HCT116 (cell line): ENCODE measurements around the gene COPS2. TPM values are rescaled to one million over a fixed set of nuclear protein-coding genes. Genes with fewer than 3 reads are reported as not detected.
"Not testable (repeated sequence)": the region's sequence is repeated elsewhere in the genome, so short reads cannot be mapped to it uniquely, and the experiment has no call there.

Experiments used
- ATAC-seq: fragments of 200-7000 bp; cut with Tn5 transposase; 2 replicates; pipeline ENCODE4 v1.9.1; 2020; ENCODE audit warnings: mild to moderate bottlenecking, moderate library complexity
- BruUV-seq: library from RNA; stranded (reverse); fragments of 400-500 nt; replicated peaks from 2 replicates; lab custom pipeline; 2021; lab: Mats Ljungman, UMichigan
- CTCF ChIA-PET: fragments of 300-600 bp; sonication (Branson Sonifier 250); formaldehyde crosslinking; loops from one replicate; lab custom pipeline; 2021; ENCODE audit warnings: antibody characterized with exemption; lab: Charles Lee
- POLR2A ChIA-PET: fragments of 300-600, 350-600 bp; sonication (Branson Sonifier 250); formaldehyde crosslinking; loops from one replicate; lab custom pipeline; 2021; ENCODE audit warnings: antibody characterized with exemption; lab: Charles Lee
- RAD21 ChIA-PET, 2 experiments: fragments of 300-600 bp; sonication (Branson Sonifier 250); formaldehyde crosslinking; loops; one replicate each; lab custom pipeline; 2023; ENCODE audit warnings: low total read pairs in 2 of 2; ENCODE audit not compliant: uncharacterized antibody in 2 of 2, unreplicated experiment in 2 of 2, low non-redundant PET in 1 of 2; lab: Charles Lee
- DNase-seq: peaks from one replicate; pipeline ENCODE4 v3.0.0-alpha.2; 2010; ENCODE audit warnings: low read depth, low spot score
- H2AFZ ChIP-seq: fragments of 200-600 bp; shearing (Covaris generic), sonication (generic); 2 replicates; pipeline ENCODE4 v1.6.1; 2017; ENCODE audit warnings: low read depth, mixed run types, mixed read lengths, antibody characterized with exemption, low read length; ENCODE audit not compliant: poor library complexity, severe bottlenecking
- H3K27ac ChIP-seq: 2 replicates; pipeline ENCODE4 v1.5.1; 2012; ENCODE audit warnings: low read depth, low read length
- H3K27me3 ChIP-seq: fragments of 200-600 bp; sonication (generic); 2 replicates; pipeline ENCODE4 v1.6.1; 2016; ENCODE audit warnings: mixed run types, low read length, mixed read lengths; ENCODE audit not compliant: insufficient read depth
- H3K36me3 ChIP-seq, 2 experiments: fragments of 200-500 bp in 1 of 2; fragments of 200-600 bp in 1 of 2; sonication (Bioruptor generic) in 1 of 2; sonication (generic) in 1 of 2; 2 replicates each; pipeline versions ENCODE4 v1.5.1 to v1.6.1; 2014 to 2016; ENCODE audit warnings: low read length in 2 of 2, inconsistent platforms in 1 of 2, mixed read lengths in 1 of 2, mixed run types in 1 of 2; ENCODE audit not compliant: insufficient read depth in 2 of 2, control insufficient read depth in 1 of 2
- H3K4me1 ChIP-seq, 2 experiments: fragments of 200-600 bp in 1 of 2; sonication (generic) in 1 of 2; 2 replicates each; pipeline versions ENCODE4 v1.5.1 to v1.6.1; 2012 to 2017; ENCODE audit warnings: low read length in 2 of 2, inconsistent platforms in 1 of 2, mild to moderate bottlenecking in 1 of 2, mixed read lengths in 1 of 2, mixed run types in 1 of 2, moderate library complexity in 1 of 2; ENCODE audit not compliant: insufficient read depth in 2 of 2, control insufficient read depth in 1 of 2
- H3K4me2 ChIP-seq: fragments of 200-600 bp; sonication (generic); 2 replicates; pipeline ENCODE4 v1.6.1; 2017; ENCODE audit warnings: mixed run types, low read length, mixed read lengths
- H3K4me3 ChIP-seq, 2 experiments: fragments of 200-600 bp in 1 of 2; sonication (generic) in 1 of 2; replicated peaks in 1 of 2; 2 replicates each; pipeline ENCODE4 v1.5.1; 2011 to 2016; ENCODE audit warnings: low read length in 2 of 2, control low read depth in 1 of 2, low read depth in 1 of 2, mild to moderate bottlenecking in 1 of 2, mixed read lengths in 1 of 2, mixed run types in 1 of 2
- H3K79me2 ChIP-seq: fragments of 200-600 bp; sonication (generic); 2 replicates; pipeline ENCODE4 v1.6.1; 2017; ENCODE audit warnings: mild to moderate bottlenecking, mixed run types, low read length, moderate library complexity, mixed read lengths; ENCODE audit not compliant: insufficient read depth
- H3K9ac ChIP-seq: fragments of 200-600 bp; sonication (generic); 2 replicates; pipeline ENCODE4 v1.6.1; 2016; ENCODE audit warnings: low read length, mixed read lengths
- H3K9me2 ChIP-seq: fragments of 200-600 bp; sonication (generic), shearing (Covaris generic); 2 replicates; pipeline ENCODE4 v1.6.1; 2017; ENCODE audit warnings: mixed run types, mild to moderate bottlenecking, moderate library complexity; ENCODE audit not compliant: insufficient read depth
- H3K9me3 ChIP-seq, 2 experiments: fragments of 200-500 bp in 1 of 2; fragments of 200-600 bp in 1 of 2; sonication (Bioruptor generic) in 1 of 2; sonication (generic) in 1 of 2; 2 replicates each; pipeline ENCODE4 v1.6.1; 2014 to 2017; ENCODE audit warnings: low read length in 2 of 2, mixed read lengths in 2 of 2, inconsistent platforms in 1 of 2, low read depth in 1 of 2, mild to moderate bottlenecking in 1 of 2, mixed run types in 1 of 2, moderate library complexity in 1 of 2; ENCODE audit not compliant: control insufficient read depth in 1 of 2, insufficient read depth in 1 of 2
- H4K20me1 ChIP-seq: fragments of 200-600 bp; sonication (generic), shearing (Covaris generic); 2 replicates; pipeline ENCODE4 v1.6.1; 2017; ENCODE audit warnings: mixed run types, mild to moderate bottlenecking, moderate library complexity; ENCODE audit not compliant: insufficient read depth
- ATF3 ChIP-seq: IDR thresholded peaks from 2 replicates; pipeline ENCODE4 v1.6.1; 2012
- EZH2 ChIP-seq: fragments of 200-600 bp; sonication (generic); IDR thresholded peaks from 2 replicates; pipeline ENCODE4 v1.6.1; 2017; ENCODE audit warnings: antibody characterized with exemption, mixed run types
- JUND ChIP-seq: IDR thresholded peaks from 2 replicates; pipeline ENCODE4 v1.6.1; 2012
- POLR2AphosphoS5 ChIP-seq: IDR thresholded peaks from 2 replicates; pipeline ENCODE4 v1.6.1; 2011; ENCODE audit warnings: mild to moderate bottlenecking, low read depth, low read length, moderate library complexity
- RAD21 ChIP-seq: IDR thresholded peaks from 2 replicates; pipeline ENCODE4 v1.6.1; 2012; ENCODE audit warnings: low read depth, mild to moderate bottlenecking
- SIN3A ChIP-seq: IDR thresholded peaks from 2 replicates; pipeline ENCODE4 v1.6.1; 2012; ENCODE audit warnings: low read depth
- SP1 ChIP-seq: IDR thresholded peaks from 2 replicates; pipeline ENCODE4 v1.6.1; 2012; ENCODE audit warnings: low read depth
- SRF ChIP-seq: IDR thresholded peaks from 2 replicates; pipeline ENCODE4 v1.6.1; 2012; ENCODE audit warnings: low read depth
- ZFX ChIP-seq: fragments of 450-650 bp; IDR thresholded peaks from 2 replicates; pipeline ENCODE4 v1.6.1; 2017
- intact Hi-C: fragments of 100-400 bp; cut with micrococcal nuclease; formaldehyde crosslinking; loops from 2 replicates; pipeline ENCODE4 v1.10.0; 2022
- total RNA-seq: library from RNA; stranded (reverse); gene quantifications from one replicate; pipeline ENCODE4 v1.2.1, GENCODE V29; 2021; ENCODE audit not compliant: unreplicated experiment
- TF ChIP-seq, protein P1 (sequence below): IDR thresholded peaks from 2 replicates; pipeline ENCODE4 v1.6.1; 2011; ENCODE audit warnings: mild to moderate bottlenecking, low read length, moderate library complexity; ENCODE audit not compliant: insufficient replicate concordance; ENCODE audit errors: extremely low read depth
- TF ChIP-seq, protein P2 (sequence below): IDR thresholded peaks from 2 replicates; pipeline ENCODE4 v1.6.1; 2012; ENCODE audit warnings: low read depth
- TF ChIP-seq, protein P3 (sequence below): IDR thresholded peaks from 2 replicates; pipeline ENCODE4 v1.6.1; 2012

COPS2 gene
- total RNA-seq, 1 experiment from 2014 or later, result 93.6 TPM

GRCh38 chr15:49178497-49178896 is 23.1 kb upstream of the COPS2 start:
- POLR2A ChIA-PET, result interaction anchor here (0.8 kb wide), 1 partner anchor 9 kb away, joined by 3 read pairs; the partner anchor contains the start of gene GALK2
- Histone ChIP-seq H3K27ac (no peak overlapping the region), H3K79me2 (no peaks in the 10 kb centered on the region; the same call in 1 of the 2 replicates), H2AFZ (no peak overlapping the region), H3K9me2 (no peaks in the 10 kb centered on the region), H3K4me2 (no peak overlapping the region), H3K4me3 (no peak overlapping the region), H3K4me1 (no peaks in the 10 kb centered on the region), H3K9me3 (no peaks in the 10 kb centered on the region), H3K27me3 (no peaks in the 10 kb centered on the region), H3K9ac (no peak overlapping the region), H3K36me3 (no peaks in the 10 kb centered on the region), H4K20me1 (no peaks in the 10 kb centered on the region)
- no peak for TF ChIP-seq EZH2
- TF ChIP-seq ATF3, result no peak
- no peak for TF ChIP-seq SIN3A
- TF ChIP-seq, protein P1, sequence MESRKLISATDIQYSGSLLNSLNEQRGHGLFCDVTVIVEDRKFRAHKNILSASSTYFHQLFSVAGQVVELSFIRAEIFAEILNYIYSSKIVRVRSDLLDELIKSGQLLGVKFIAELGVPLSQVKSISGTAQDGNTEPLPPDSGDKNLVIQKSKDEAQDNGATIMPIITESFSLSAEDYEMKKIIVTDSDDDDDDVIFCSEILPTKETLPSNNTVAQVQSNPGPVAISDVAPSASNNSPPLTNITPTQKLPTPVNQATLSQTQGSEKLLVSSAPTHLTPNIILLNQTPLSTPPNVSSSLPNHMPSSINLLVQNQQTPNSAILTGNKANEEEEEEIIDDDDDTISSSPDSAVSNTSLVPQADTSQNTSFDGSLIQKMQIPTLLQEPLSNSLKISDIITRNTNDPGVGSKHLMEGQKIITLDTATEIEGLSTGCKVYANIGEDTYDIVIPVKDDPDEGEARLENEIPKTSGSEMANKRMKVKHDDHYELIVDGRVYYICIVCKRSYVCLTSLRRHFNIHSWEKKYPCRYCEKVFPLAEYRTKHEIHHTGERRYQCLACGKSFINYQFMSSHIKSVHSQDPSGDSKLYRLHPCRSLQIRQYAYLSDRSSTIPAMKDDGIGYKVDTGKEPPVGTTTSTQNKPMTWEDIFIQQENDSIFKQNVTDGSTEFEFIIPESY, result no peak
- TF ChIP-seq JUND, result no peak
- TF ChIP-seq SP1, result no peak
- no peak for TF ChIP-seq RAD21
- TF ChIP-seq SRF, result no peak
- TF ChIP-seq, protein P2, sequence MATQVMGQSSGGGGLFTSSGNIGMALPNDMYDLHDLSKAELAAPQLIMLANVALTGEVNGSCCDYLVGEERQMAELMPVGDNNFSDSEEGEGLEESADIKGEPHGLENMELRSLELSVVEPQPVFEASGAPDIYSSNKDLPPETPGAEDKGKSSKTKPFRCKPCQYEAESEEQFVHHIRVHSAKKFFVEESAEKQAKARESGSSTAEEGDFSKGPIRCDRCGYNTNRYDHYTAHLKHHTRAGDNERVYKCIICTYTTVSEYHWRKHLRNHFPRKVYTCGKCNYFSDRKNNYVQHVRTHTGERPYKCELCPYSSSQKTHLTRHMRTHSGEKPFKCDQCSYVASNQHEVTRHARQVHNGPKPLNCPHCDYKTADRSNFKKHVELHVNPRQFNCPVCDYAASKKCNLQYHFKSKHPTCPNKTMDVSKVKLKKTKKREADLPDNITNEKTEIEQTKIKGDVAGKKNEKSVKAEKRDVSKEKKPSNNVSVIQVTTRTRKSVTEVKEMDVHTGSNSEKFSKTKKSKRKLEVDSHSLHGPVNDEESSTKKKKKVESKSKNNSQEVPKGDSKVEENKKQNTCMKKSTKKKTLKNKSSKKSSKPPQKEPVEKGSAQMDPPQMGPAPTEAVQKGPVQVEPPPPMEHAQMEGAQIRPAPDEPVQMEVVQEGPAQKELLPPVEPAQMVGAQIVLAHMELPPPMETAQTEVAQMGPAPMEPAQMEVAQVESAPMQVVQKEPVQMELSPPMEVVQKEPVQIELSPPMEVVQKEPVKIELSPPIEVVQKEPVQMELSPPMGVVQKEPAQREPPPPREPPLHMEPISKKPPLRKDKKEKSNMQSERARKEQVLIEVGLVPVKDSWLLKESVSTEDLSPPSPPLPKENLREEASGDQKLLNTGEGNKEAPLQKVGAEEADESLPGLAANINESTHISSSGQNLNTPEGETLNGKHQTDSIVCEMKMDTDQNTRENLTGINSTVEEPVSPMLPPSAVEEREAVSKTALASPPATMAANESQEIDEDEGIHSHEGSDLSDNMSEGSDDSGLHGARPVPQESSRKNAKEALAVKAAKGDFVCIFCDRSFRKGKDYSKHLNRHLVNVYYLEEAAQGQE, result no peak
- TF ChIP-seq POLR2AphosphoS5, result no peak
- TF ChIP-seq ZFX, result no peak
- TF ChIP-seq, protein P3, sequence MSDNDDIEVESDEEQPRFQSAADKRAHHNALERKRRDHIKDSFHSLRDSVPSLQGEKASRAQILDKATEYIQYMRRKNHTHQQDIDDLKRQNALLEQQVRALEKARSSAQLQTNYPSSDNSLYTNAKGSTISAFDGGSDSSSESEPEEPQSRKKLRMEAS, result no peak
- RAD21 ChIA-PET, result no interaction called here
- DNase-seq, result no peak
- ATAC-seq, result no peak
- no TSS peak for BruUV-seq
- intact Hi-C loops, result no loop called here
- CTCF ChIA-PET, result no interaction called here

DNA sequence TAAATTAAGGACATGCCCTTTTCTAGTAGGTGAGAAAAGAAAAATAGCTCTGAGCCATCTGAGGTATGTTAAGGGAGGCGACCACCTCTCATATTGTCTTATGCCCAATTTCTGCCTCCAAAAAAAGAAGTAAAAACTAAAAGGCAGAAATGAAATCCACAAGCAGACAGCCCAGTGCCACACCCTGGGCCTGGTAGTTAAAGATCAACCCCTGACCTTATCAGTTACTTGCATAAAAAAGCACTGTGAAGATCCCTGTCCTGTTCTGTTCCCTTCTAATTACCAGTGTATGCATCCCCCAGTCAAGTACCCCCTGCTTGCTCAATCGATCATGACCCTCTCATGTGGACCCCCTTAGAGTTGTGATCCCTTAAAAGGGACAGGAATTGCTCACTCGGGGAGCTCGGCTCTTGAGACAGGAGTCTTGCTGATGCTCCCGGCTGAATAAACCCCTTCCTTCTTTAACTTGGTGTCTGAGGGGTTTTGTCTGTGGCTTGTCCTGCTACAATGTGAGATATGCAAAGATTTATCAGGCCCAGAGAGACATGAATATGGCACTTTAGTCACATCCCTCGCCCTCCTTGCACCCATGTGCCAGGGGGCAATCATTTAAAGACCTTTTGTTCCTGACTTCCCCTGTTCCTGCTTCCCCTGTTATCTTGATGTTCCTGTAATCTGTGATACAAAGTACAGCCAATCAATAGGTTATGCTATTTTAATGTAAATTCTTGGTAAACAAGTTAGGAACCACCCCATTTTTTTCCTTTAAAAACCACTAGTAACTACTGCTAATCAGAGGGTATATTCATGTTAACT is 20.4 kb upstream of the COPS2 start:
- H3K27ac ChIP-seq, H3K79me2 ChIP-seq, H3K9me2 ChIP-seq, RAD21 ChIA-PET, H3K4me2 ChIP-seq, H3K9ac ChIP-seq, ATAC-seq, H3K4me3 ChIP-seq, H3K27me3 ChIP-seq, H3K4me1 ChIP-seq, H2AFZ ChIP-seq, H4K20me1 ChIP-seq, BruUV-seq, H3K9me3 ChIP-seq, DNase-seq, intact Hi-C loops, POLR2A ChIA-PET, H3K36me3 ChIP-seq: not testable (repeated sequence)
- CTCF ChIA-PET, result interaction anchor here (0.9 kb wide), 1 partner anchor 30 kb away, joined by 3 read pairs; no protein-coding TSS in a partner anchor
